NOMO-1 (cell line): ENCODE results near the gene BAHCC1.
A peak's percentile ranks its signal among the peaks of the same experiment; 100 is the strongest.

Source experiments
- DNase-seq, 2 experiments: peaks; one replicate each; lab custom pipeline; 2025; ENCODE audit not compliant: unreplicated experiment in 2 of 2; lab: John Stamatoyannopoulos, UW

Gene BAHCC1

DNA sequence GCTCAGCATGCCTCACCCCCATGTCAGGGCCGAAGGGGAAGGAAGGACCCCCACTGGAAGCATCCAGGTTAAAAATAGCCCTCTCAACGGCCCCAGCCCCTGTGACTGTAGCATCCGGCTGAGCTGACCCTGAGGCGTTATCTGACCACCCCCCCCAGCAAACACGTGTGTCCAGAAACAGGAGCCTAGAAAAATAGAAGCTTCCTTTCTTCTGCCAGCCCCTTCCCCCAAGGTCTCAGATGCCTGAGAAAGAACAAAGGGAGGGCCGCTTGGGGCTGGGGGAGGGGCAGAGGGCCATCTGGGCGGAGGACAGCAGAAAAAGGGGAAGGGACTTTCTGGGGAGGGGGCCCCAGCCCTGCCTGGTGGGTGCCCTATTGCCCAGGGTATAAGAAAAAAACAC is 61.5 kb downstream of the BAHCC1 start:
- DNase-seq, result no peak

DNA sequence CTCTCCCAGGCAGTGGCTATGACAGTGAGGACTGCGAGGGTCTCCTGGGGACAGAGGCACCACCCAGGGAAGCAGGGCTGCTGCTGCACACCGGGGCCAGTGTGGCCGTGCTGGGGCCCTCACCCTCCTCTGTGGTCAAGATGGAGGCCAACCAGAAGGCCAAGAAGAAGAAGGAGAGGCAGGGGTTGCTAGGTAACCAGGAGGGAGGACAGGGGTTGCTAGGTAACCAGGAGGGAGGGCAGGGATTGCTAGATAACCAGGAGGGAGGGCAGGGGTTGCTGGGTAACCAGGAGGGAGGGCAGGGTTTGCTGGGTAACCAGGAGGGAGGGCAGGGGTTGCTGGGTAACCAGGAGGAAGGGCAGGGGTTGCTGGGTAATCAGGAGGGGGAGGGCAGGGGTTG is 62.1 kb downstream of the BAHCC1 start:
- no peak for DNase-seq

DNA sequence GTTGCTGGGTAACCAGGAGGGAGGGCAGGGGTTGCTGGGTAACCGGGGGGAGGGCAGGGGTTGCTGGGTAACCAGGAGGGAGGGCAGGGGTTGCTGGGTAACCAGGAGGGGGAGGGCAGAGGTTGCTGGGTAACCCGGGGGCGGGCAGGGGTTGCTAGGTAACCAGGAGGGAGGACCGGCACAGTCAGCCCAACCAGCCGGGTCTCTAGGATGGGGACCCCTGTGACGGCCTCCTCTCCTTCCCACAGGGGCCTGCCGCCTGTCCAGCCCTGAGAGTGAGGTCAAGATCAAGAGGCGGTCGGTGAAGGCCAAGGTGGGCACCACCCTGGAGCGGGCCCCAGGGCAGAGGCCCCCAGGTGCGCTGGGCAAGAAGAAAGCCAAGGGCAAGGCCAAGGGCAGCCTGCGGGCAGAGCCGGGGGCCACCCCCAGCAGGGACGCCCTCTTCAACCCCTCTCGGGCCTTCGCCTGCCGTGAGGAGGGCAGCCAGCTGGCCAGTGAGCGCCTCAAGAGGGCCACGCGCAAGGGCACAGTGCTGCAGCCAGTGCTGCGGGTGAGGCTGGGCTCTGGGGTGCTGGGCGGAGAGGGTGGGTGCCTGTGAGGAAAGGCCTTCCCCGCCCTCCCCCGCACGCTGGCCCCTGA is 62.8 kb downstream of the BAHCC1 start:
- DNase-seq, result no peak

GRCh38 chr17:81458628-81459027 is 63.4 kb downstream of the BAHCC1 start:
- DNase-seq, result no peak

GRCh38 chr17:81459224-81459623 is 64.0 kb downstream of the BAHCC1 start:
- no peak for DNase-seq

- DNase-seq, result peak; percentile 32 to 58
Observed at GRCh38 chr17:81459864-81460263, 64.6 kb downstream of the BAHCC1 start.

- DNase-seq, result peak; percentile 82 to 92
Observed at GRCh38 chr17:81460856-81461460, 65.7 kb downstream of the BAHCC1 start.

- DNase-seq, result peak; percentile 4 to 19
Observed at GRCh38 chr17:81461607-81462500, 66.6 kb downstream of the BAHCC1 start.

GRCh38 chr17:81462506-81463125 is 67.4 kb downstream of the BAHCC1 start:
- DNase-seq, result no peak

DNA sequence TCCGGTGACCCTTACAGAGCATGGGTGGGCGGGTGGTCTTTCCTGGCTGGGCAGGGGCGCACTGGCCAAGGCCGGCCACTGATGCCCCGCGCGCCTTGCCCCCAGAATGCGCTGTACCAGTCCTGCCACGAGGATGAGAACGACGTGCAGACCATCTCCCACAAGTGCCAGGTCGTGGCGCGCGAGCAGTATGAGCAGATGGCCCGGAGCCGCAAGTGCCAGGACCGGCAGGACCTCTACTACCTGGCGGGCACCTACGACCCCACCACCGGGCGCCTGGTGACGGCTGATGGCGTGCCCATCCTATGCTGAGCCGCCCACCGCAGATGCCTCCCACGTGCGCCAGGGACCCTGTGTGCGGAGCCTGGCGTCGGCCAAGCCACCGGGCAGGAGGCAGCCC is 68.2 kb downstream of the BAHCC1 start:
- no peak for DNase-seq

DNA sequence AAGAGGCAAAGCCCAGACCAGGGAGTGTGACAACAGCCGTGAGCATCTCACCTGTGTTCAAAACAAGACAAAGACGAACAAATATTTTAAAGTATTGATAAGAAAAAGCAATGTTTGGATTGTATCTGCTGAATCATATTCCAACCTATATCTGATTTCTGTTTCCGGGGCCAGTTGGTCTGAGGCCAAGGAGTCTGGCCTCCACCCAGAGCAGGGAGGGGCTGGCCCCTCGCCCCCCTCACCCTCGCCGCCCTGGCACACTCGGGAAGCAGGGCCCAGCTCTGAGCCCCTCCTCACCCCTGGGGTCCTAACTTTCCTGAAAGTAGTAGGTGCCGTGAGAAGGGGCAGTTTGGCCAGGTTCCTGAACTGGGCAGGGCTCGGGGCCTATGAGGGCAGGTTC is 69.3 kb downstream of the BAHCC1 start:
- no peak for DNase-seq

DNA sequence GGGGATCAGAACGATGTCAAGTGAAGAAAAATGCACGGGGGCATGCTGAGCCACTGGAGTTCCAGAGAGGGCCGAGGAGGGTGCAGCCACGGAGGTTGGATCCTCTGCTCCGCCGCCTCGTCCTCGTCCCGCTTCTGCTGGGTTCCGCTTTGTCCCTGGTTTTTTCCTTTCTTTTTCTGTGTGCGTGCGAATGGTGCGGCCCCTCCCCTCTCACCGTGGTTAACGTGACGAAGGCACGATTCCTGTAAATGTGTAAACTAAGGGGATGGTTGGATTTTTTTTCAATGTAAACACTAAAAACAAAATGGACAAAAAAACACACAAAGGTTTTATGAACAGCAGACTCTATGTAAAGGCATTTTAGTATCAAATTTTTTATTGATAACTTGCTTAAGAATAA is 70.7 kb downstream of the BAHCC1 start:
- no peak for DNase-seq

- no peak for DNase-seq
Observed at GRCh38 chr17:81466564-81467472, 71.6 kb downstream of the BAHCC1 start.

GRCh38 chr17:81468111-81468769 is 73.0 kb downstream of the BAHCC1 start:
- no peak for DNase-seq

DNA sequence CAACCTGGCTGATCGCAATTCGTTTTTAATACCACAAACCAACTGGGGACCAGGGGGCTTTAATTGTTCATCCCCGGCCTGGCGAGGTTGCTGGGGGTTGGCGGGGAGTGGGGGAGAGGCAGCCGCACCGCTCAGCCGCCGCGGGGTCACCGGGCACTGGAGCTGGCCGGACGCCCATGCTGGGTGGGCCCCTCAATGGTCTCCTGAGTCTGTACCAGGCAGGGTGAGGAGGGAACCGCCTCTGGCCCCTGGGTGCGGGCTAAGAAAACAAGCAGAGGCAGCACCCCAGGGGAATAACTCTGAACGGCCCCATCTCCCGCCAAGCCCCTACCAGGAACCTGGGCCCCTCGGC is 73.5 kb downstream of the BAHCC1 start:
- no peak for DNase-seq

- no peak for DNase-seq
Observed at GRCh38 chr17:81469266-81469665, 74.0 kb downstream of the BAHCC1 start.

DNA sequence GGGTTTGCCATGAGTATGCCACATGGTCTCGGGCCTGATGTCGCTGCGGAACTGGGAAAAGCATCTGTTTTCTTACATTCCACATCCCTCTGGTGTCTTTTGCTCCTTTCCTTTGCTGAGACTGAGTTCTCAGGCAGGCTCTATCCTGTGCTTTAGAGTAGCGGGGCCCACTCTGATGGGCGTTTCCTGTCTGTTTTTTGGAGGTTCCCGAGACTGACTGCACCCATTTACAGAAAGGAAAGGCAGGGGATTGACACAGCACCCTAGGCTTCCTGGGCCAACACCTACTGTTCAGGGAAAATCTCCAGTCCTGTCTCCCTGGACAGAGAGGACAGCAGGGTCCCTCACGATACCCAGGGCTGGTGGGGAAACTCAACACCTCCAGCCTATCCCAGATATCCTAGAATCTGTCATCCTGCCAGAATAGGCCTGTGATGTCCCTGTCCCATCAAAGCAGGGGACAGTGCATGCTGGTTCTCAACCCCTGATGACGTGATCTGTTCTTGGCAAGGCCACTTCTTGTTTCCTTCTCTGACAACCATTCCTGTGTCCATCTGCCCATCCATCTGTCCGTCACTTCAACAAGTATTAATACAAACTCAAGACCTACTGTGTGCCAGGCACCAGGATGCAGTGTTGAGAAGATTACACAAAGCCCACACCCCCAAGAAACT is 75.2 kb downstream of the BAHCC1 start:
- no peak for DNase-seq

GRCh38 chr17:81470944-81471817 is 75.9 kb downstream of the BAHCC1 start:
- DNase-seq, result no peak
